HepG2 (cell line): Measurements from ENCODE around the gene DAAM2. TPM values are rescaled to one million over a fixed set of nuclear protein-coding genes. Genes with fewer than 3 reads are reported as not detected.

Source experiments
- AKNA ChIP-seq: sonication (generic); formaldehyde crosslinking; IDR thresholded peaks from 2 replicates; pipeline ENCODE4 v1.4.0; 2020; ENCODE audit warnings: missing genetic modification reagents, borderline replicate concordance
- ARNT ChIP-seq: fragments of 450-650 bp; IDR thresholded peaks from 2 replicates; pipeline ENCODE4 v1.6.1; 2017
- ATF4 ChIP-seq, 2 experiments: fragments of 450-650 bp in 1 of 2; sonication (generic) in 1 of 2; formaldehyde crosslinking; IDR thresholded peaks; 2 replicates each; pipeline versions ENCODE4 v1.5.0 to v1.8.0; 2020 to 2022; ENCODE audit warnings: mild to moderate bottlenecking in 1 of 2, missing genetic modification reagents in 1 of 2
- DR1 ChIP-seq: sonication (generic); formaldehyde crosslinking; IDR thresholded peaks from 2 replicates; pipeline ENCODE4 v1.8.0; 2021; ENCODE audit warnings: mild to moderate bottlenecking, missing genetic modification reagents, inconsistent platforms
- HDAC2 ChIP-seq: sonication (generic); formaldehyde crosslinking; IDR thresholded peaks from 2 replicates; pipeline ENCODE4 v1.4.0; 2020; ENCODE audit warnings: missing genetic modification reagents
- HIC2 ChIP-seq: sonication (generic); formaldehyde crosslinking; IDR thresholded peaks from 2 replicates; pipeline ENCODE4 v1.9.0; 2022; ENCODE audit warnings: low read depth, missing genetic modification reagents
- RFXANK ChIP-seq: IDR thresholded peaks from 2 replicates; pipeline ENCODE4 v1.6.1; 2016
- SMARCE1 ChIP-seq: fragments of 450-650 bp; IDR thresholded peaks from 2 replicates; pipeline ENCODE4 v1.6.1; 2017; ENCODE audit warnings: borderline replicate concordance
- SNAPC4 ChIP-seq: sonication (generic); formaldehyde crosslinking; IDR thresholded peaks from 2 replicates; pipeline ENCODE4 v1.4.0; 2020; ENCODE audit warnings: mild to moderate bottlenecking, missing genetic modification reagents
- TEAD3 ChIP-seq: optimal IDR thresholded peaks from 2 replicates; pipeline ENCODE3; 2016; ENCODE audit warnings: borderline replicate concordance
- ZNF329 ChIP-seq: sonication (generic); formaldehyde crosslinking; IDR thresholded peaks from 2 replicates; pipeline ENCODE4 v1.9.0; 2021; ENCODE audit warnings: low read depth, mild to moderate bottlenecking, missing genetic modification reagents
- ZNF891 ChIP-seq: sonication (generic); formaldehyde crosslinking; IDR thresholded peaks from 2 replicates; pipeline ENCODE4 v1.5.0; 2020; ENCODE audit warnings: mild to moderate bottlenecking, missing genetic modification reagents
- ZSCAN9 ChIP-seq: IDR thresholded peaks from 2 replicates; pipeline ENCODE4 v1.6.1; 2016; ENCODE audit warnings: borderline replicate concordance
- polyA plus RNA-seq, 8 experiments: library from polyadenylated mRNA; depleted of rRNA in 3 of 8; stranded (reverse) in 7 of 8; unstranded in 1 of 8; fragments of >200 nt; fragmentation: Illumina TruSeq in 4 of 8; extraction: Trizol in 4 of 8; gene quantifications; 2 replicates each; pipeline versions ENCODE4 v1.2.1 to v1.2.3, GENCODE V29; 2011 to 2016; ENCODE audit warnings: low read depth in 4 of 8, missing spikeins in 1 of 8, mixed read lengths in 1 of 8; ENCODE audit not compliant: insufficient read depth in 1 of 8
- total RNA-seq, 5 experiments: library from RNA; depleted of rRNA; stranded (reverse); fragments of >200 nt; fragmentation: Illumina TruSeq; extraction: Trizol; gene quantifications; 2 replicates each; pipeline ENCODE4 v1.2.3, GENCODE V29; 2016; ENCODE audit warnings: low read depth in 1 of 5
- TF ChIP-seq, protein P1 (sequence below): sonication (generic); formaldehyde crosslinking; IDR thresholded peaks from 2 replicates; pipeline ENCODE4 v1.8.0; 2022; ENCODE audit warnings: mild to moderate bottlenecking, missing genetic modification reagents; ENCODE audit not compliant: insufficient replicate concordance

The DAAM2 gene
- total and polyA plus RNA-seq, 2 of the 13 experiments (the other 11 are each of a cell fraction or from before 2014, with no cell fraction given), result 0.01 TPM; not detected in 1

DNA sequence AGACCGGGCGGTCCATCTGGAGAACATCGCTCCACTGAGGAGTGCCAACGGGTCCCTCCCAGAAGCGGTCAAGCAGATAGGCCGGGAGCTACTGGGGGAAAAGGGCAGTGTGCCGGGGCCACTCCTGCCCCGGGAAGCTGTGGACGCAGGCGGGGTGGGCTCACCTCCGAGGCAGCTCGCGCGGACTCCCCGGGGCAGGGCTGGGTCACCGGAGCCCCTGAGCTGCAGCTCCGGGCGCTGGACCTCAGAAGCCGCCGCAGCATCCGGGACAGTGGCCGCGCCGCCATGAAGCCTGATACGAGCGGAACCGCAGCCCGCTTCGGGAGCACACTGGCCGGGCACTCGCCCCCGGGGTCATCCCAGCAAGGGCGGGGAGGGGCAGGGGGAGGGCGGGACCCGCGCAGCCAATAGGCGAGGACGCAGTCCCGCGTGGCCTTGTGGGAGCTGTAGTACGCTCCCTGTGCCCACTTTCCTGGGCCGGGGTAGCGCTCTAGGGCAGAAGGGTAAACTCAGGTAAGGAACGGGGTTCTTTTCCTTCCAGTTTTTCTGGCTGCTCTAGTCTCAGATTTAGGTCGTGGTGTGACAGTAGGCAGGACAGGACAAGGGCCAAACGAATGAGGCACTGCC is 142.1 kb downstream of the DAAM2 start, which contains the start of gene MOCS1 (continued):
- TF ChIP-seq ATF4 (CRISPR knock-in tag; IDR thresholded peaks at IDR 0.05) (no peak), ZSCAN9 (CRISPR knock-in tag) (peak; percentile 62; the same call in 1 of the 2 replicates), DR1 (CRISPR knock-in tag) (peak; percentile 40; the same call in 1 of the 2 replicates), TEAD3 (CRISPR knock-in tag) (peak; percentile 38), ARNT (no peak), SNAPC4 (CRISPR knock-in tag) (no peak), HDAC2 (peak; percentile 55; the same call in 1 of the 2 replicates), SMARCE1 (no peak), RFXANK (CRISPR knock-in tag) (no peak), ZNF891 (peak; percentile 67; the same call in 1 of the 2 replicates), ZNF329 (CRISPR knock-in tag) (no peak), AKNA (no peak), HIC2 (CRISPR knock-in tag) (no peak)
- TF ChIP-seq, protein P1, sequence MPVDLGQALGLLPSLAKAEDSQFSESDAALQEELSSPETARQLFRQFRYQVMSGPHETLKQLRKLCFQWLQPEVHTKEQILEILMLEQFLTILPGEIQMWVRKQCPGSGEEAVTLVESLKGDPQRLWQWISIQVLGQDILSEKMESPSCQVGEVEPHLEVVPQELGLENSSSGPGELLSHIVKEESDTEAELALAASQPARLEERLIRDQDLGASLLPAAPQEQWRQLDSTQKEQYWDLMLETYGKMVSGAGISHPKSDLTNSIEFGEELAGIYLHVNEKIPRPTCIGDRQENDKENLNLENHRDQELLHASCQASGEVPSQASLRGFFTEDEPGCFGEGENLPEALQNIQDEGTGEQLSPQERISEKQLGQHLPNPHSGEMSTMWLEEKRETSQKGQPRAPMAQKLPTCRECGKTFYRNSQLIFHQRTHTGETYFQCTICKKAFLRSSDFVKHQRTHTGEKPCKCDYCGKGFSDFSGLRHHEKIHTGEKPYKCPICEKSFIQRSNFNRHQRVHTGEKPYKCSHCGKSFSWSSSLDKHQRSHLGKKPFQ (CRISPR knock-in tag), result no peak
